Duodenal mucosa (tissue), 2 donors: ENCODE data around the gene EAF1.
A peak's percentile ranks its signal among the peaks of the same experiment; 100 is the strongest.
"Not testable (repeated sequence)": the region's sequence is repeated elsewhere in the genome, so short reads cannot be mapped to it uniquely, and the experiment has no call there.

Source experiments
- H3K27ac ChIP-seq: one replicate; pipeline ENCODE4 v1.7.0; 2013; ENCODE audit warnings: low read depth, low read length
- H3K27me3 ChIP-seq, 2 donors: one replicate each; pipeline ENCODE4 v1.7.0; 2013; ENCODE audit warnings: low read length in 2 of 2, control low read depth in 1 of 2; ENCODE audit not compliant: insufficient read depth in 2 of 2, control insufficient read depth in 1 of 2
- H3K36me3 ChIP-seq, 2 donors: one replicate each; pipeline ENCODE4 v1.7.0; 2013; ENCODE audit warnings: low read length in 2 of 2, control low read depth in 1 of 2; ENCODE audit not compliant: insufficient read depth in 2 of 2, control insufficient read depth in 1 of 2
- H3K4me1 ChIP-seq, 2 donors: one replicate each; pipeline ENCODE4 v1.7.0; 2013; ENCODE audit warnings: low read length in 2 of 2, control low read depth in 1 of 2; ENCODE audit not compliant: insufficient read depth in 2 of 2, control insufficient read depth in 1 of 2
- H3K4me3 ChIP-seq, 2 donors: one replicate each; pipeline ENCODE4 v1.7.0; 2013; ENCODE audit warnings: low read length in 2 of 2, low read depth in 1 of 2
- H3K9ac ChIP-seq, 2 donors: one replicate each; pipeline ENCODE4 v1.7.0; 2013; ENCODE audit warnings: low read length in 2 of 2, low read depth in 1 of 2
- H3K9me3 ChIP-seq, 2 donors: one replicate each; pipeline ENCODE4 v1.7.0; 2013; ENCODE audit warnings: low read length in 2 of 2, control low read depth in 1 of 2; ENCODE audit not compliant: control insufficient read depth in 1 of 2

The EAF1 gene

DNA sequence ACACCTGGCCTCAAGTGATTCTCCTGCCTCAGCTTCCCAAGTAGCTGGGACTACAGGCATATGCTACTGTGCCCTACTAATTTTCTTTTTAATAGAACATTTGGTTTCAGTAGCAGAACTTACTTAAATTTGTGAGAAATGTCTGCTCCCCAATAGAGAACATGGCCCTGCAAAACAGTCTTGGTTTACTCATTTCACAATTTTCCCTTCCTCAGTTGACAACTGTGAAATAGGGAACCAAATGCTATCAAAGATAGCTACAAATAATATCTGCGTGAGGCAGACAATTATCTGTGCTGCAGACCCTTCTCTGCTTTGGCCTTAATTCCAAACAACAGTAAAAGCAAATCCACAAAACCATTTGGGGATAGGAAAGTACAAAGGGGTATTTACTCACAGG lies 22.6 kb upstream of the EAF1 start:
- Histone ChIP-seq H3K27ac (no peak overlapping the region), H3K4me1 (no peaks in the 10 kb centered on the region), H3K4me3 (no peak overlapping the region), H3K27me3 (no peaks in the 10 kb centered on the region), H3K9ac (no peak overlapping the region), H3K9me3 (no peaks in the 10 kb centered on the region), H3K36me3 (peaks cover 3% of the 10 kb centered on the region in 2 donors)

DNA sequence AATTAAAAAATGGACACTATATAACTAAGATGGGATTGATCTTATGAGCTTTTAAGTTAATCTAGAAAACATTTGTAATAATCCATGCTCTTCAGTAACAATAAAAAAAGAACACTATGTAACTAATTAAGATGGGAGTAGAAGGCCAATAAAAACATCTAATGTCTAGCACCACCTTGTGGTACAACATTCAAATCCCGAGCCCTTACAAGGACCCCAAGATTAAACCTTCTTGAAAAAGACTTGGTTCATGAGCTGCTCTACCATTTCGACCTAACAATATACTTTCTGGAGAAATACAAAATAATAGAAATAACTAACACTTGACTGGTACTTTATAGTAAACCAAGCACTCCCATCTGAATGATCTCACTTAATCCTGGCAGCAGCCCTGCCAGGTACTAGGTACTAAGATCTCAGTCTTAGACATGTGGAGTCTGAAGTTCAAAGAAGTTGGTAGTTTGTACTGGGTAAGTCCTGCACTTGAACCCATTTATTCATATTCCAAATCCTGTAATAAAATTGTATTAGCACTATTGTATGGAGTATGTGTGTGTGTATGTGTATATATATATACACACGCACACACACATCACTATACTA lies 21.8 kb upstream of the EAF1 start:
- H3K4me1 ChIP-seq = no peaks in the 10 kb centered on the region
- H3K36me3 ChIP-seq = peaks cover 3% of the 10 kb centered on the region in 2 donors
- no peak overlapping the region for H3K4me3 ChIP-seq
- no peaks in the 10 kb centered on the region for H3K27me3 ChIP-seq
- H3K27ac ChIP-seq = no peak overlapping the region
- no peaks in the 10 kb centered on the region for H3K9me3 ChIP-seq
- no peak overlapping the region for H3K9ac ChIP-seq

DNA sequence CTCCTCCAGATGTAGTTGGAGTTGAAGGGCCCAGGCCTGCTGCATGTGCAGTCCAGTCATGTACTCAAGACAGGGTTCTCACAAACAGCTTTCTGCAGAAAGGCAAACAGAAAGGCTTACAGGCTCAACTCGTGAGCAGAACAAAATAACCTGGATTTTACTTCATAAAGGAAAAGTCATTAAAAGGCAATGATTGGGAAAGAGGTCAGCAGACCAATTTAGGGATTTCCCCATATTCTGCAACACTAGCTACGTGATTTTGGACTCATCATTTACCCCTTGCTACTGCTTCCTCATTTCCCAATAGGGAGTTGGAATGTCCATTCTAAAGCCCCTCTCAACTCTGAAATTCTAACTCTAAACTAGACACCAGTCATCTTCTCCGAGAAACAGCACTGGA lies 18.2 kb upstream of the EAF1 start:
- no peaks in the 10 kb centered on the region for H3K4me1 ChIP-seq
- H3K27me3 ChIP-seq = no peaks in the 10 kb centered on the region
- H3K27ac ChIP-seq = no peak overlapping the region
- H3K4me3 ChIP-seq = no peak overlapping the region
- peaks cover 10 to 24% of the 10 kb centered on the region in 2 donors for H3K36me3 ChIP-seq
- H3K9ac ChIP-seq = no peak overlapping the region
- no peaks in the 10 kb centered on the region for H3K9me3 ChIP-seq

DNA sequence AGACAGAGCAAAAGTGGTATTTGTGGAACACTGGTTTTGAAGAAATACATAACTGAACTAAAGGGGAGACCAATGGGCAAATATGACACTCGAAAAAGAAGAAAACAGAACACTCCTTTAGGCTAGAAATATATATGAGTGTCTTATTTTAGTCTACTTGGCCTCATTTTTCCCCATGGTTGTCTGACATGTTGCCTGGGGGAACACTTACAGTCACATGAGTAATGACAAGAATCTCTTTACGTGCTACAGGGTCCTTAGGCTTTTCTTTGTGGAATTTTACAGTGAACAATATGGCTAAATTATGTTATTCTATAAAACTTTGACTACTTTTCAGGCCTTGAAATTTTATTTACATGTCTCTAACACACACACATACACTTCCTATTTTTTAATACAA lies 17.6 kb upstream of the EAF1 start:
- no peak overlapping the region for H3K27ac ChIP-seq
- H3K4me1 ChIP-seq = no peaks in the 10 kb centered on the region
- no peaks in the 10 kb centered on the region for H3K27me3 ChIP-seq
- no peak overlapping the region for H3K9ac ChIP-seq
- peaks cover 13 to 27% of the 10 kb centered on the region in 2 donors for H3K36me3 ChIP-seq
- no peak overlapping the region for H3K4me3 ChIP-seq
- H3K9me3 ChIP-seq = no peaks in the 10 kb centered on the region

DNA sequence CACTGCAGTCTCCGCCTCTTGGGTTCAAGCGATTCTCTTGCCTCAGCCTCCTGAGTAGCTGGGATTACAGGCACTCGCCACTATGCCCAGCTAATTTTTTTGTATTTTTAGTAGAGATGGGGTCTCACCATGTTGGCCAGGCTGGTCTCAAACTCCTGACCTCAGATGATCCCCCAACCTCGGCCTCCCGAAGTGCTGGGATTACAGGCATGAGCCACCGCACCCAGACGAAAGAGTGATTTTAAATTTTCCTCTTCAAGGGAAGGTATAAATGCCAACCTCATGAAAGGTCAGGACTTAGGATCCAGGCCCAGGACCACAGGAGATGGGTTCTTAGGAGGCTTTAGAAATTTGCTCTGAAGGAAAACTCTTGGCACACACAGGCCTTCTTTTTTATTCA lies 16.4 kb upstream of the EAF1 start:
- H3K4me1 ChIP-seq, H3K4me3 ChIP-seq, H3K9me3 ChIP-seq, H3K27ac ChIP-seq, H3K27me3 ChIP-seq, H3K9ac ChIP-seq: not testable (repeated sequence)
- peaks cover 21 to 39% of the 10 kb centered on the region in 2 donors for H3K36me3 ChIP-seq

DNA sequence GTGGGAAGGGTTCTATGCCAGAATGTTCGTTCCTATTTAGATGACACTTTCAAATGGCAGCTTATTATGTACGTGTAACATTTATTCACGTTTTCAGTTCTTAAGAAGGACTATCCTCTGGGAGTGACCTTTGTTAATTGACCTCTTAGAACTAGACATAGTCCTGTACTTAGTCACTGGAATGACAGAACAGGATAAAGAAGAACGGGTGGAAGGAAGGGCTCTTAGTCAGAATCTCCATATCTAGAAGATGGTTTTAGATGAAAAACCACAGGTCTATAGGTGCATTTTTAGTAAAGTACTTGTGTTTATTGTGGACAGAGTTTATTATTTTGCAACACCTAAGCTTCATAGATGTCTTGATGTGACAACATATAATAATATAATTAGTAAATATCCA lies 6.5 kb upstream of the EAF1 start:
- peaks cover 7 to 38% of the 10 kb centered on the region in 2 donors for H3K36me3 ChIP-seq

DNA sequence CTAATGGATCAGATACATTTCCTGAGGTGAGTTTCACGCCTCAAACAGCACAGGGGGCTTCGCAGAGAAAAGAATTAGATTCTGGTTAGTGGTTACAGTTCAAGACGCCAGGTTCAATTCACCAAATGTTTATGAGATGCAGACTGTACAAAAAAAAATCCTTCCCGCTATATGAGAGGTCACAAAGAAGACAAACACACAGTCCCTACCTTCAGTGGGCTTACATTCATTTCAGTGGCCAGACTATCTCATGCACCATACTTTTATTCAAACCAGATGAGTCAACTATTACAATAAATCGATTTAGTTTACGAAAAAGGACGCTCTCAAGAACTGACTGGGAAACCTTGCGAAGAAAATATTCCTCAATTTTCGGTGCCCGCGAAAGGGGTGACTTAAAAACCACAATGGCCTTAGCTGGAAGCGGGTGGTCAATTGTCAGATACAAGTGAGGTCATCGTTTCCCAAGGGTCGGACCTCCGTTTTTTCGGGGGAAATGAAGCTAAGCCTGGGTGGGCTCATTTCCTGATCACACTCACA lies 749 bp upstream of the EAF1 start:
- Histone ChIP-seq H3K27me3 (no peaks in the 10 kb centered on the region), H3K4me3 (peak overlapping the region; percentile 99), H3K36me3 (peaks cover 15 to 26% of the 10 kb centered on the region in 2 donors), H3K27ac (no peak overlapping the region), H3K4me1 (peaks cover 19 to 23% of the 10 kb centered on the region in 2 donors), H3K9ac (peak overlapping the region; percentile 94 to 95), H3K9me3 (no peaks in the 10 kb centered on the region)

More for the DNA sequence above, 6.5 kb upstream of the EAF1 start:
- Histone ChIP-seq H3K27ac (no peak overlapping the region), H3K4me3 (no peak overlapping the region), H3K9me3 (no peaks in the 10 kb centered on the region), H3K4me1 (no peaks in the 10 kb centered on the region), H3K27me3 (no peaks in the 10 kb centered on the region), H3K9ac (no peak overlapping the region)

DNA sequence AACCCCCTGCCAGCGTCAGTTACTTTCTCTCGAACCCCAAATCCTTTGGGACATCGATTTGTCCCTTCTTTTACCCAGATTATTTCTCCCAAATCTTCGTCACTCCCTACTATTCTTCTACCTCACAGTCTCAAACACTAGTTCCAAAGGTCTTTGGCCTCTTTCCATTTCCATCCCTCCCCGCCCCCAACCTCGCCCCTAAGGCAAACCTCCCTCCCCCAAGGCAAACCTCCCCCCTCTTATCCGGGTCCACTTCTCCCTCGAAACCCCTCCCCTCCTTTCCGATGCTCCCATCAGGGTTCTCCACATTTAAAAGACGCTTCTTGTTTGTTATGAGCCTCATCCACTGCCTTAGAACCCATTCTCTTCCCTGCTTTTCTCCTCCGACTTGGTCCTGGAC lies 583 bp downstream of the EAF1 start:
- peaks cover 19 to 23% of the 10 kb centered on the region in 2 donors for H3K4me1 ChIP-seq
- H3K9ac ChIP-seq = peak overlapping the region; percentile 94 to 95
- H3K27me3 ChIP-seq = no peaks in the 10 kb centered on the region

DNA sequence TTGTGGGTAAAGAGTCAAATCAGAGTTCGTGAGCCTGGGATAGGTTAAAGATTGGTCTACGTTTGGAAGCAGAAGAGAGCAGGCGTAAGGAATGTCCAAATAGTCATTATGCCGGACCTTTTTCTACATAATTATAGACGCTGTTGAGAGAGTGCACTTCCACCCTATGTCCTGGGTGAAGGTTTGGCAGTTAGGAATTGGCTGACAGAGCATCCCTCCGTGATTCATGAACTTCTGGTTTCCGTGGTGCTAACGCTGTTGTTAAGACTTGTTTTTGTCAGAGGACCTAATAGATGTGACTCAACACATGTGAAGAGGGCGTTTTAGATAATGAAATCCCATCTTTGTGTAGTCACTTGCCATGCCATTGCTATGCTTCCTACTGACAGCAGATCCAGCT lies 1.1 kb downstream of the EAF1 start:
- no peaks in the 10 kb centered on the region for H3K9me3 ChIP-seq
- H3K27me3 ChIP-seq = no peaks in the 10 kb centered on the region
- H3K9ac ChIP-seq = peak overlapping the region; percentile 45 to 95
- peaks cover 19 to 23% of the 10 kb centered on the region in 2 donors for H3K4me1 ChIP-seq
- H3K27ac ChIP-seq = no peak overlapping the region
- H3K36me3 ChIP-seq = peaks cover 19 to 28% of the 10 kb centered on the region in 2 donors
- H3K4me3 ChIP-seq = peak overlapping the region; percentile 99

More for the DNA sequence above, 583 bp downstream of the EAF1 start:
- Histone ChIP-seq H3K9me3 (no peaks in the 10 kb centered on the region), H3K4me3 (peak overlapping the region; percentile 99), H3K27ac (peak overlapping the region; percentile 61), H3K36me3 (peaks cover 18 to 25% of the 10 kb centered on the region in 2 donors)

DNA sequence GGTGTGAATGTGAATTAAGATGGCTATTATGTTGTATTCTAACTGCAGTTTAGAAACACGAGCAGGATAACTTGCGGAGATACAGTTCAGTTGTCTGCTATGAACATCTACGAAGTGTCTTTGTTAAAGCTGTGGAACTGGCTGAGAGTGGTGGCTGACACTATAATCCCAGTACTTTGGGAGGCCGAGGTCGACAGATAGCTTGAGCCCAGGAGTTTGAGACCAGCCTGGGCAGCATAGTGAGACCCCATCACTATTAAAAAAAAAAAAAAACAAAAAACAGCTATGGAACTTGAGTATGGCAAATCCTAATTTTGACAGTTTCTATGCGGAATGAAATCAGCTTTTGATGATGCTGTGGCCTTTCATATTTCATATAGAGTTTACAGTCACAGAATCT lies 1.7 kb downstream of the EAF1 start:
- Histone ChIP-seq H3K36me3 (peaks cover 25 to 30% of the 10 kb centered on the region in 2 donors), H3K9me3 (no peaks in the 10 kb centered on the region), H3K27ac (no peak overlapping the region), H3K9ac (peak overlapping the region in 1 of 2 donors; percentile 95), H3K4me1 (peaks cover 19 to 23% of the 10 kb centered on the region in 2 donors), H3K27me3 (no peaks in the 10 kb centered on the region), H3K4me3 (peak overlapping the region; percentile 99)
